Caki2 (cell line): Measurements from ENCODE around the gene CALU. TPM values are rescaled to one million over a fixed set of nuclear protein-coding genes. Genes with fewer than 3 reads are reported as not detected.

Experiments used
- DNase-seq: peaks from one replicate; pipeline ENCODE4 v3.0.0-alpha.2; 2015; ENCODE audit warnings: low read depth
- in situ Hi-C: cut with HindIII; loops from 2 replicates; pipeline ENCODE4 v1.10.0; 2016; ENCODE audit warnings: low sequenced_read_pairs, low pct_unique_long_range_greater_than_20kb, mixed read lengths
- total RNA-seq: library from RNA; depleted of rRNA; stranded (reverse); fragments of >200 nt; shearing (Covaris generic); gene quantifications from 2 replicates; pipeline ENCODE4 v1.2.3, GENCODE V29; 2014; ENCODE audit warnings: low replicate concordance

CALU gene
- total RNA-seq, 1 experiment from 2014 or later, result 166 TPM

DNA sequence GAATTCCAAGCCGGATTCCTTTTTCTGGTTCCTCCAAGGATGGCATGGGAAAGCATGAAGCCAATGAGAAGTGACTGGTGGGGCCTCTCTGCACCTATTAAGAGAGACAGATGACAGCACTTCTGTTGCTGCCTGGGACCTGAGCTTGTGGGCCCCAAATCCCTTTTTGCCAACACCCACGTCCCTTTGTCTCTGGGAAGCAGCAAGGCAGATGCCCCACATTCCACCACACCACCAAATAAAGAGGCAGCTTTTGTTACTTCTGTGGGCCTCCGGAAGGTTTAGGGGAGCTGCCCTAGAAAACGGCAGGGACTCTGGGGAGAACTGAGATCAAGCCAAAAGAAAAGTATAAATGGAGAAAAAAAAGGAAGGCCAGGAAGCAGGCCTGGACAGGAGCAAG is 56.0 kb downstream of the CALU start:
- in situ Hi-C loops, result no loop called here

DNA sequence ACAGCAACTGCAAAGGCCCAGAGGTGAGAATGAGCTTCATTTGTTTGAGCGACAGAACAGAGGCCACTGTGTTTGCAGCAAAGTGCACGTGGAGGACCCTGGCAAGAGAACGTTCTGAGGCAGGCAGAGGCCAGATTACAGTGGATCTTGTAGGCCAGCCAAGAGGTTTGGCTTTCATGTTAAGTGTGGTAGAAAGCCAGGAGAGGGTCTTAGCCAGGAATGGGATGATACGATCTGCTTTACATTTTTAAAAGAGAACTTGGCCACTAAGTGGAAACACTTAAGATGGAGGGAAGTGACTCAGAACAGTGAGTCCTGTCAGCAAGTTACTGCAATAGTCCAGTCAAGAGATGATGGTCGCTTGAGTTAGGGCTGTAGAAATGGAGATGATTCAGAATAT is 57.2 kb downstream of the CALU start:
- in situ Hi-C loops, result no loop called here
- DNase-seq, result no peak

More for the DNA sequence above, 56.0 kb downstream of the CALU start:
- no peak for DNase-seq

DNA sequence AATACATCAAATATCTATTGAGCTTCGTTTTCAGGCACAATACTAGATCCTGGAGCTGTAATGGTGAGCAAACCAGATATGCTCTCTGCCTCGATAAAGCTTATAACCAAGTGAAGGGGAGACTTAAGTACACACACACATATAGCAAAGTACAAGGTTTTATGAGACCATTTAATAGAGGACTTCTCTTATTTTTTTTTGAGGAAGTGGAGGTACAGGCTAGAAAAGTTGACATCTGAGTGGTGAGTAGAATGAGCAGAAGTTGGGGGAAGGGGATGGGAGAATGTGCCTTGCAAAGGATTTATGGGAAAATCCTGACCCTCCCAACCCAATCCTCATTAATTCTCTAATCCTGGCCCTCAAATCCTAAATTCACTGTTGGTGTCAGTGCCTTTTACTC is 60.3 kb downstream of the CALU start:
- in situ Hi-C loops, result no loop called here

DNA sequence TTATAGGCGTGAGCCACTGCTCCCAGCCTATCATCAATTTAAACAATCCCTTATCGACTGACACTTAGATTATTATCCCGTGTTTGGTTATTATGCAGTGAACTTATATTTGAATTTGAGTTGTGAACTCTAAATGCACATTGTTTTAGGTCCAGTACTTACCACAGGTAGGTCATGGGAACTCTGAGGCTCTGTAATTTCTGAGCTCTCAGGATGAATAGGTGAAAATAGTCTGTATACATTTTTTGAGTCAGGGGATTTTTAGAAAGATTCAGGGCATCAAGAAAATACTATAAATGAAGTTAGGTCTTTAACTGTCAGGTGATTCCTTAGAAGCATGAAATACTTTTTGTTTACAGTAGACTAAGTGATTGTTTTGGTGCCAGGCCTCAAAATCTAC is 61.4 kb downstream of the CALU start:
- no peak for DNase-seq
- in situ Hi-C loops, result no loop called here

More for the DNA sequence above, 60.3 kb downstream of the CALU start:
- DNase-seq, result no peak

DNA sequence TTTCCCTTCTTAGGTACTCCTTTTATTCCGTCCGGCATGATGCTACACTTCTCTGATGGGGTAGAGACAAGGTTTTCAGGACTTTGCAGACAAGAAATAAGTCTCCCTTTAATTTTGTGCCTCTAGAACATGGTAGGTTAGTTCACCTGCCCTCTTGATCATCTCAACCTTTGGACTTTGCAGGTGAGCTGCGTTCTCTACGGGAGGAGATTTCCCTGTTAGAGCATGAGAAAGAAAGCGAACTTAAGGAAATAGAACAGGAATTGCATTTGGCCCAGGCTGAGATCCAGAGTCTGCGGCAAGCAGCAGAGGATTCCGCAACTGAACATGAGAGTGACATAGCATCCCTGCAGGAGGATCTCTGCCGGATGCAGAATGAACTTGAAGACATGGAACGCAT is 61.8 kb downstream of the CALU start:
- no peak for DNase-seq
- in situ Hi-C loops, result no loop called here

DNA sequence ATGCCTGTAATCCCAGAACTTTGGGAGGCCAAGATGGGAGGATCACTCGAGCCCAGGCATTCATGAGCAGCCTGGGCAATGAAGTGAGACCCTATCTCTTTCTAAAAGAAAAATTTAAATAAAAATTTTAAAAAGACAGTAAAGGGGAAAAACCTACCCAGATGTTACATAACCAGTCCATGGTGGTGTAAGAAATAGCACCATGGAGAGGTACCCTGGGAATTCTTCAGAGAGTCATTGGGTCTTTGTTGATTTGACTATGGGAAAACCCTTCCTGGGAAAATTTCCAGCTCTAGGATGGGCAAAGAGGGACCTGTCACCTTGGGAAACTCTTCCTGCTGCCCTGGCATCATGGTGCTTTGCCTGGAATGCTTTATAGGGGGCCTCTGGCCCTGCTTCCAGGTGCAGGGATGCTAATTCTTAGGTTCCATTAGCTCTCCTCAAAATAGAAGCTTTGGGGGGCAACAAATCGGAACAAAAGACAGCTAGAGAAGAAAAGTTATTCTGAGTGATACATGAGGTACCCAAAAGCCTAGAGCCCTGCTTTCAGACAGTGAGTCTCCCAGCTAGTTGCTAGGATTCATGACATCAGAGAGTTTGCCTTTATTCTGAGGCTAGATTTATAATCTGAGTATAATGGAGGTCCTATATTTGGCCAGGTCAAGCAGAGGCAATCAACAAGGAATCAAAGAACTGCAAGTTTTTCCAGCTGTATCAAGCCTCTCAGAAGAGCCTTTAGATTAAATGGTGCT is 62.7 kb downstream of the CALU start:
- no peak for DNase-seq
- in situ Hi-C loops, result no loop called here

DNA sequence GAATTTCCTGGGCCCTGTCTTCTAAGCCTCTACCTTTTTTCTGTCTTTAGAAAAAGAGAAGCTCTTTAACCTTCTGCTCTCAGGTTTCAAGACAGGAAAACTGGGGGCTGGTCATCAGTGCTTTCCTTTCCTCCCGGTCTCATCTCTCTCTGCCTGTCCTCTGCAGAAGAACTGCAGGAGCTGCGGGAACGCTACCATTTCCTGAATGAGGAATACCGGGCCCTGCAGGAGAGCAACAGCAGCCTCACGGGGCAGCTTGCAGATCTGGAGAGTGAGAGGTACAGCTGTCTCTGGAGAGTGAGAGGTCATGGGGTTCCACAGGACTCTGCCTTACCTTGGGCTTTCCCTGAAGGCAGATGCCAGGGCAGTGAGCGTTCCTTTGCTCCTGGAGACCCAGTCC is 65.3 kb downstream of the CALU start:
- DNase-seq, result no peak
- in situ Hi-C loops, result no loop called here

DNA sequence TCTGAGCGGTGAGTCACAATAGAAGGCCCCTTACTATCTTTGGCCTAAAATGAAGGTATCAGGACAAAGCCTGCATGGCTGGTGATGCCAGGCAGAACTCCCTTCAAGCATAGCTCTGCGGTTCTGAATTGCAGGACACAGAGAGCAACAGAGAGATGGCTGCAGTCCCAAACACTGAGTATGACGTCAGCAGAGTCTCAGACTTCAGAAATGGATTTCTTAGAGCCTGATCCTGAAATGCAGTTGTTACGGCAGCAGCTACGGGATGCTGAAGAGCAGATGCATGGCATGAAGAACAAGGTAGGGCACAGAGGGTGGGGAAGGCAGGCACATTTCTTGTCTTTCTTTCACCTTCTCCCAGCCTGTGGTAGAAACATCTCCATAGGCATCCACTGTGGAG is 66.1 kb downstream of the CALU start:
- in situ Hi-C loops, result no loop called here
- no peak for DNase-seq

DNA sequence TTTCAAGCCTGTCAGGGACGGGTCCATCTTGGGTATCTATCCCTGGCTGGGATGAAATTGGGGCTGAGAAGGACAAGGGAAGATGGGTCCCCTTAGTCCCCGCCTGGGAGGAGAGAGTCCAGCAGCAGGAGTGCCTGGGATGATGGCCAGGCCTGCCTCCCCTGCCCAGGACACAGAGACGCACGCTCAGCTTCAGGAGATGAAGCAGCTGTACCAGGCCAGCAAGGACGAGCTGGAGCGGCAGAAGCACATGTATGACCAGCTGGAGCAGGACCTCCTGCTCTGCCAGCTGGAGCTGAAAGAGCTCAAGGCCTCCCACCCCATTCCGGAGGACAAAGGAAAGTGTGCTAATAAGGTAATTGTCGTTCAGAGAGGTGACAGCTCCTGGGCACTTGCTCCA is 68.0 kb downstream of the CALU start:
- in situ Hi-C loops, result no loop called here
- DNase-seq, result no peak

DNA sequence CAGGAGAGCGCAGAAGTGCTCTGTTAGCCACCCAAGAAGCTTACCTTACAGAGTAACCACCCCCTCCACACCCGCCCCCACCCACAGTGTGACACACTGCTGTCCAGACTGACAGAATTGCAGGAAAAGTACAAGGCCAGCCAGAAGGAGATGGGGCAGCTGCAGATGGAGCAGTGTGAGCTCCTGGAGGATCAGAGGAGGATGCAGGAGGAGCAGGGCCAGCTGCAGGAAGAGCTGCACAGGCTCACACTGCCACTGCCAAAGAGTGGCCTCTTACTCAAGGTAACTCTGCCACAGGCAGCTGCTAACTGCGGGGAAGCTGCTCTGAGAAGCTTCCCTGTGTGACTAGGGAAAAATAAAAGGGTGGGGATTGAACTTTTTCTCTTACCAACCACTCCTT is 70.2 kb downstream of the CALU start:
- DNase-seq, result no peak
- in situ Hi-C loops, result no loop called here

DNA sequence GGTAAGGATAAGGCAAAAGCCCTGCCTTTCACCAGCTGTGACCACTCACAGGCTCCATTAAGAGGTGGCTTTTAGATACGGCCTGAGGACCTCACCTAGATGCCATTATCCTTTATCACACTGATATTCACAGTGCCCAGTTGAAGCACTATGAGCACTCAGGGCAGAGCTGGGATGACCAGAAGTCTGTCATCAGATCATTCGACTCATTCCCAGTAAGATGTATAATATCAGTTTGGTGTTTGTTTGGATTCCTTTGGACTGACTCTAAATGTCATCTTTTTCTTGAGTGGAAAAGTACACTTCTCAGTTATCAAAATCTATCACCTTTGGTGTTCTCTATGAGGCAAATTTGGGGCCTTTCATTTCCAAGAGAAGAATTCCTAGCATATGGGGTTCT is 71.3 kb downstream of the CALU start:
- no peak for DNase-seq
- in situ Hi-C loops, result no loop called here

DNA sequence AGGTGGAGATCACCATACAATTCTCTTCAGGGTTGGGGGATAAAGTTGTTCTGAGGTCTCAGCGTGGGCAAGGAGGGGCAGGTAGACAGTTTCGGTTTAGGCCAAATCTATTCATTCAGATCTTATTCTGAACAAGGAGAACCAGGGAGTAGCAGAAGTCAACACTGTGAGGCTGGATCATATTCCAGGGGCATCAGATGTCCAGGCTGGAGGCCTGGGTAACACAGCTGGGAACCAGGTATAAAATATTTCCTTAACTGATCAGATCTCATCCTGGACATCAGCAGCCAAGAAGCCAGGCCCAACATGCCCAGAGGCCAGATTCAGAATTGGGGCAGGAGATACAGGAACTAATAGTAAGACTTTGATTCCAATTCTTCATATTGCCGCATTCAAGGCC is 71.8 kb downstream of the CALU start:
- in situ Hi-C loops, result no loop called here
- DNase-seq, result no peak

DNA sequence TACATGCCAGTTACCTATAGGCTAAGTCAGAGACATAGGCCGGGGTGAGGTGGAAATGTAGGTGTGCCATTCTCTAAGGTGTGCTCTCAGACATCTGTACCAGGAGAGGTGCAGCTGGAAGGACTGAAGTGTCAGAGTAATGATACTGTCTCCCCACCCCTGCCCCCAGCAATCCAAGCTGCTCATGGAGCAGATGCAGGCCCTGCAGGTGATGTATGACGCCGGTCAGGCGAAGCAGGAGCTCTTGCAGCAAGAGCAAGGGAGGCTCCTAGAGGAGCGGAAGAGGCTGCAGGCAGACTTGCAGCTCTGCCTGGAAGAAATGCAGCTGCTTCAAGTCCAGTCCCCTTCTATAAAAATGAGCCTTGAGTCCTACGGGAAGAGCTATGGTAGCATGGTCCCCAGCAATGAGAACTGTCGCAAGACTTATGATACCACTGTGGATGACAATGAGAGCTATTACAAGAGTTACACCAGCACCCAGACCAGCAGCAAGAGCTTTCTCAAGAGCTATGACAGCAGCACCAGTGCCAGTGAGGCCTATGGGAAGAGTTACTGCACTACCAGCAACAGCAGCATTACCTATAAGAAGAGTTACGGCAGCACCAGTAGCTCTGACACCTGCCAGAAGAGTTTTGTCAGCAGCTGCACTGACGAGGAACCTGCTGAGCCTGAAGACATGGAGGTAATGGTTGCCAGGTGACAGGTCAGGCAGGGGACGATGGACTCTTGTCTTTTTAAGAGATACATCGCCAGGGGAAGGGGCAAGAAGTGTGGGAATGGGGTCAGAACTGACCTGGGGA is 72.7 kb downstream of the CALU start:
- DNase-seq, result no peak
- in situ Hi-C loops, result no loop called here

DNA sequence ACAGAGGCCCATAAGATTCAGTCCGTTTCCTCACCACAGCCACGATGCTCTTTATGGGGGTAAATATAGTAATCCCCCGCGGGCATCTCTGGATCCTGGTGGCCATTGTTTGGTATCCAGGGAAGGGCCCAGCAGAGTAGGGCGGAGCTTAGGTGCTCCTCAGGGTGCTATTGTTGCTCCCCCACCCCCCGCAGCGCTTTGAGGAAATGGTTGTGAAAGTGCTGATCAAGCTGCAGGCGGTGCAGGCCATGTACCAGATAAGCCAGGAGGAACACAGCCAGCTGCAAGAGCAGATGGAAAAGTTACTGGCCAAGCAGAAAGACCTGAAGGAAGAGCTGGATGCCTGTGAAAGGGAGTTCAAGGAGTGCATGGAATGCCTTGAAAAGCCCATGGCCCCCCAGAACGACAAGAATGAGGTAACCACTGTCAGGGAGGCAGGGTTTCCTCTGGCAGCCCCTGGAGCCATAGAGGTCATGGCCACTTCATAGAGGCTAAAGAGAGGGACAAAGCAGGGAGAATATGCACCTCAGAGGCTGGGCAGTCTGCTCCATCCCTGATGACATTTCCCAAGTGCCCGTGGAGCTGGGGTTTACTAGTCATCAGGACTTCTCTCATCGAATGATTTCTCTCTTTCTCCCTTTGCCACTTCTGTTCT is 73.5 kb downstream of the CALU start:
- in situ Hi-C loops, result no loop called here
- DNase-seq, result no peak

DNA sequence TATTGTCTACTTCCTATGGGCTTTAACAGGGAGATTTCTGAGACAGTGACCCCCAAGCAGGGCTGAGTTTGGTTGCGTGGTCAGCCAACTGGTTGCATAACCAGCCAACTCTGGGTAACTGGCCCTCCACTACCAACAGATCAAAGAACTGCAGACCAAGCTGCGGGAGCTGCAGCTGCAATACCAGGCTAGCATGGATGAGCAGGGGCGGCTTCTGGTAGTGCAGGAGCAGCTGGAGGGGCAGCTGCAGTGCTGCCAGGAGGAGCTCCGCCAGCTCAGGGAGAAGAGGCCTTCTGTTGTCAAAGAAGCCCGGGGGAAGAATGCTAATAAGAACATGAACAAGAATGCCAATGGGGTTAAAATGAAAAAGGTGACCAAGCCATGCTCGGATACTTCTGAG is 75.3 kb downstream of the CALU start:
- in situ Hi-C loops, result no loop called here
- no peak for DNase-seq

DNA sequence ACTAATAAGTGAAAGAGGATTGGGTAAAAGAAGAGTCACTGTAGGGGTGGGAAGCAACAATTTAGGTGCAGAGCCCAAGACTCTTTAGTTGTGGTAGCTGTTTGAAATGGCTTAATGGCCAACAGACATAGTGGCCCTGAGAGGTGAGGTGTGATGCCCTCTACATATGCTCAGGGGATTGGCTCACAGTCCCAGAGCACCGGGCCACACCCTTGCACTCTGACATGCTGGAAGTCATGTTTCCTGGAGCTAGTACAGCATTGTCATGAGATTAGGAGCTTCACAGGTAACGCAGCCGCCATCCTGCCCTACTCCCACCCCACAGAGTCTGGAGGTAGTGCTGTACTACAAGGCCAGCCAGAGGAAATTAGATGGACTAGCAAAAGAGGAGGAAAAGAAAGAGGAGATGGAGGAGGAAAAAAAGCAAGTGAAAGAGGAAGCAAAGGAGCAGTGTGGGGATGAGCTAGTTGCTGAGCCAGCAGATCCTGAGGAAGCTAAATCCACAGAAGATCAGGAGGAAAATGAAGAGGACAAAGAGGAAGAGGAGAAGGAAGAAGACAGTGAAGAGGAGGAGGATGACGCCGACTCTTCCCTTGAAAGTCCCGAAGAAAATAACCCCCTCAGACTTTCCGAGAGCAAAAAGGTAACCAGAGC is 76.3 kb downstream of the CALU start:
- in situ Hi-C loops, result no loop called here
- no peak for DNase-seq

DNA sequence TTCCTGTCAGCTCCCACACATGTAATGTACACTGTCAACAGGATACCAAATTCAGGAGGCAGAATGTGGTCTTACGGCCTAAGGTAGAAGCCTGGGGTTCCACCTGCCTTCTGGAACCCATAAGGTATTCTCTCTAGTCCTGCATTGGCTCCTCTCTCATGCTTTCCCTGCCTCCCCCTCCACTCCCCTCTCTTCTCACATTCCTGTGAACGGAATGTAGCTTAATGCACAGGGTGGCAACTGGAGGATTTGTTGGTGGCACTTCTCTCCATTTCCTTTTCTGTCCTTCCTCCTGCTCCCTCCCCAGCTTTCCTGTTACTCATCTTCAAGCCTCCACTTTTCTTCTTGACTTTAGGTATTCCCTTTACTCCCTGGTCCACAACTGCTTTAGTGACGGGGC is 79.5 kb downstream of the CALU start:
- no peak for DNase-seq
- in situ Hi-C loops, result no loop called here
